GM19452 (cell line): Measurements from ENCODE around the gene SAFB2.

ENCODE experiments used
- ATAC-seq: cut with Tn5 transposase; IDR thresholded peaks from one replicate; pipeline ENCODE4 v1.9.1; 2021; ENCODE audit not compliant: unreplicated experiment

SAFB2 gene

GRCh38 chr19:5585461-5586299 lies 36.9 kb downstream of the SAFB2 start:
- no peak for ATAC-seq

- no peak for ATAC-seq
These were observed 42.4 kb downstream of the SAFB2 start for GRCh38 chr19:5580161-5580571.

GRCh38 chr19:5579697-5580096 lies 42.9 kb downstream of the SAFB2 start:
- ATAC-seq = no peak

GRCh38 chr19:5579286-5579685 lies 43.3 kb downstream of the SAFB2 start:
- no peak for ATAC-seq

DNA sequence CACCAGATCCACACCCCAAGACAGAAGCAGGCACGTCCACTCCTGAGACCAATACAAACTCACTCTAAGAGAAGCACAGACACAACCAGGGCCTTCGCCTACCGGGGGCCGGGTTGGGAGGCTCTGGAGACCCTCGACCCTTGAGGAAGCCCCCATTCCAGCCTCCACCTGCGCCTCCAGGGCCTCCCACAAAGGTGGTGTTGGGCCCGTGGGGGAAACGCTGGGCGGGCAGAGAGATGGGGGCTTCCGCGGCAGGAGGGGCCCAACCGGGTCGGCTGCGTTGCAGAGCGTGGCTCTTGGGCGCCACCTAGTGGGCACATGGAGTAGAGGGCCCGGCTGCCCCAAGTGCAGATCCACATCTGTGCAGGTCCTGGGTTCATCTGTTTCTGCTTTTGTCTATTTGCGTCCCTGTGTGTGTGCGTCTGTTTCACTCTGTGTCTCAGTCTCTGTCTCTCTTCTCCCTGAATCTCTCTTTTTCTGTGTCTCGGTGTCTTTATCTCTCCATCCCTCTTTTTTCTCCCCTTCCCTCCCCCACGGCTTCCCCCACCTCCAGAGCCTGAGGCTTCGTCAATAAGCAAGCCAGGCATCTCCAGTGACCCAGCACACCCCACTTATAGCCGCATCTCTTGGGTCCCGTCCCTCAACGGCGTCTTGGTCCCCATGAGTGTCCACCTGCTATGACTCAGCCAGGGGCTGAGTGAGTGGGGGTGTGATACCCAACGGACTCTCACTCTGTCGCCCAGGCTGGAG lies 44.3 kb downstream of the SAFB2 start:
- no peak for ATAC-seq

DNA sequence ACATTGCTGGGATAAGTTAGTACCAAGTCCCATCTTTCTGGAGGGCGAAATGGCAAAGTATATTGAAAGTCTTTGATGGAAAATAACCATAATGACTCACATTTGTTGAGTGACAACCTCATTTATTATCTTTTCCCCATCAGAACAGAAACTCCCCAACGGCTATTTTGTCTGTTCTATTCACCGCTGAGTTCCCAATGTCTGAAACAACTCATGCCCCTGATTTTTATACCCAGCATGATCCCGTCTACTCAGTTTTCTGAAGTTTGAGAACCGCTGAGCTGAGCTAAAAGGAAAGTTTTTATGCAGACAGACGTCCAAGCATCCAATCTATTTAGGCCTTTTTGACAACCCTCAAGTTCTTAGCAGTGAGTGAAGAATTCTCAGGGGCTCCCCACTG lies 47.0 kb downstream of the SAFB2 start:
- ATAC-seq = no peak

GRCh38 chr19:5572556-5573286 lies 49.9 kb downstream of the SAFB2 start:
- ATAC-seq = no peak

- ATAC-seq = no peak
These were observed 50.8 kb downstream of the SAFB2 start for GRCh38 chr19:5571777-5572176.

DNA sequence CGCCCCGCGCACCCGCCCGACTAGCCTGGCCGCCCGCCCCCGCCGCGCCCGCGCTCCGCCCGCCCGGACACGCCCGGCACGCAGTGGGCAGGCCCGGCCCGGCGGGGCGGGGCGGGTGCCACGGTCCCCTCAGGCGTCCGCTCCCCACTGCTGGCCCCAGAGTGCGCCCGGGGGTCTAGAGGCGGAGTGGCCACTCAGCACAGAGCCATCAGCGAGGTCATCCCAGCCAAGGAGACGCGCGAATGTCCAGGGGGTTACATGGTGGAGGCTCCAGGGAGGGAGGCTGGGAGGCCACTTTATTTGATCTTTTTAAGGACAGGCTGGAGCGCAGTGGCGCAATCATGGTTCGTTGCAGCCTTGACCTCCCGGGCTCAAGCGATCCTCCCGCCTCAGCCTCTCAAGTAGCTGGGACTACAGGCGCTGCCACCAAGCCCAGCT lies 54.6 kb downstream of the SAFB2 start:
- no peak for ATAC-seq

GRCh38 chr19:5567360-5567969 lies 55.1 kb downstream of the SAFB2 start, which contains the start of gene TINCR:
Gene TINCR (minus strand): TSS chr19:5567953.
- no peak for ATAC-seq

DNA sequence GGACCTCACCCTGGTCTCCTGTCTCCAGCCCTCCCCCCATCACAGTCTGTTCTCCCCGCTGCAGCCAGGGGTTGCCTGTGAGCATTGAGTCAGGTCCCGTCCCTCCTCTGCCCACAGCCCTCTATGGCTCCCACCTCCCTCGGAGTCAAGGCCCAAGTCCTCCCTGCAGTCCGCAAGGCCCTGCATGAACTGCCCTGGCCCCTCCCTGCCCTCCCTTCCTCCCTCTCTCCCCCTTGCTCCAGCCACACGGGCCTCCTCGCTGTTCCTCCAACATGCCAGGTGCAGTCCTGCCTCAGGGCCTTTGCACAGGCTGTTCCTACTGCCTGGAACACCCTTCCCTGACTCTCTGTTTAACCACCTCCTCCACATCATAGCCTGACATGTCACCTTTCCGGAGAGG lies 57.6 kb downstream of the SAFB2 start:
- no peak for ATAC-seq

DNA sequence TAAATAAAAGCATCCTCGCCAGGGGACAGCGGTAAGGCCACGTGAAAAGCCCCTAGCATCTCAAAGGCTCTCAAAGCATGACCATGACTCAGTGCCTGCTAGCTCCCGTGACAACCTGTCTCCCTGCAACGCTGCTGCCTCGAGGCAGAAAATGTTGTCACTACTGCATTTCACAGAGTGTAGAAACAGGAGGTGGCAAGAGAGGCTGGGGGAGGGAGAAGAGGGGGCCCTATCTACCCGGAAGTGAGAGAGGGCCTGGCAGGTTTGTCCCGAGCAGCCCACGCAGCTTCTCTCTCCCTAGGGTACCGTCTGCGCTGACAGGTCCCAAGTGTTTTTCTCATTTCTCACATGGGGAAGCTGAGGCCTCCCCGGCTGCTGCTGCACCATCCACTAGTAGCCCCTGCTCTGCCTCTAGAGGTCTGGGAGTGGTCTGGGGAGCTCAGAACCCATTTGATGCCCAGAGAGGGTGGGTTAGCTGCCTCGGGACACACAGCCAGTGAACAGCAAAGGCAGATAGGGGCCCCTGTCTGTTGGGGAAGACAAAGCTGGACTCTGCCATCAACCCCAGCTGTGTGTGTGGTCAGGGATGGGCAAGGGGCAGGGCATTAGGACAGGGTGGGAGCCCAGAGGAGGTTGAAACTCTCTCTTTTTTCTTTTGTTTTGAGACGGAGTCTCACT lies 58.5 kb downstream of the SAFB2 start:
- ATAC-seq = no peak

DNA sequence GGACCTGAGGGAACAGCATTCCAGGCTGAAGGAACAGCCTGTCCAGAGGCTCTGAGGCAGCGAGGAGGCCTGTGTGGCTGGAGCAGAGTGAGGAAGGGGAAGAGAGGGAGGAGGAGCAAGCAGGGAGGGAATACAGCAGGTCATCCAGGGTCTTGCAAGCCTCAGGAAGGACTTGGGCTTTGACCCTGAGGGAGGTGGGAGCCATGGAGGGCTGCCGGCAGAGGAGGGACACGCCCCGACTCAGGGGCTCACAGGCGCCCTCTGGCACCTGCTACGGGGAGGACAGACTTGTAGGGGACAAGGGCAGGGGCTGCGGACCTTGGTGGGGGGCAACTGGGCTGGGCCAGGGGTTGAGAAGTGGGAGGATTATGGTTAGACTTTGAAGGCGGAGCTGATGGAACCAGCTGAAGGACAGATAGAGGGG lies 59.6 kb downstream of the SAFB2 start:
- no peak for ATAC-seq

- no peak for ATAC-seq
These were observed 60.3 kb downstream of the SAFB2 start for GRCh38 chr19:5562280-5562679.

DNA sequence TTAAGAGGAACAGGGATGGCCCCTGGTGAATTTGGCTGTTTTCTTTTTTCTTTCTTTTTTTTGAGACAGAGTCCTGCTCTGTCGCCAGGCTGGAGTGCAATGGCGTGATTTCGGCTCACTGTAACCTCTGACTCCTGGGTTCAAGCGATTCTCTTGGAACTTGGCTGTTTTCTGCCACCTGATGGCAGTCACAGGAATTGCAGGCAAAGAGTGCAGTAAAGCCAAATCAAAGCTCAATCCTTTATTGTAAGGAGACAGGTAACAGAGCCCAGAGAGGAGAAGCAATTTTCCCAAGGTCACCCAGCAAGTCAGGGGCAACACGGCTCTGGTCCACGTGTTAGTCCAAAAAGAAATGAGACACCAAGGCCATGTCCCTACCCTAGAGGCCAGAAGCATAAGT lies 61.0 kb downstream of the SAFB2 start:
- no peak for ATAC-seq

DNA sequence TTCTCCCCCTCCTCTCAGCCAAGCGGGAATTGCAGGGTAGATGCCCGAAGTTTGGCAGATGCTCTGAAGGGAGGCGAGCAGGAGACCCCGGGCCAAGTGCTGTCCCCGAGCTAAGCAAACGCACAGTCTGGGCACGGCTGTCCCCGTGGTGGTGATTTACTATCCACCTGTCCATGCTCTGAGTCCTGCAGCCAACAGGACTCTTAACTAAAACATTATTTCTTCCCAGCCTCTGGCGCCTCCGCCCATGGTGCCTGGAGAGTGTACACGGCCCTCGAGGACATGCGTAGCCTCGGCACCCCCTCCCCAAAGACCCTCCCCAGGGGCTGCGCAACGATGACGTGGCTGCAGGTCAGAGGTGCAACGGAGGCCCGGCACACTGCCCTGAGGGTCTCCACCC lies 62.4 kb downstream of the SAFB2 start:
- no peak for ATAC-seq

DNA sequence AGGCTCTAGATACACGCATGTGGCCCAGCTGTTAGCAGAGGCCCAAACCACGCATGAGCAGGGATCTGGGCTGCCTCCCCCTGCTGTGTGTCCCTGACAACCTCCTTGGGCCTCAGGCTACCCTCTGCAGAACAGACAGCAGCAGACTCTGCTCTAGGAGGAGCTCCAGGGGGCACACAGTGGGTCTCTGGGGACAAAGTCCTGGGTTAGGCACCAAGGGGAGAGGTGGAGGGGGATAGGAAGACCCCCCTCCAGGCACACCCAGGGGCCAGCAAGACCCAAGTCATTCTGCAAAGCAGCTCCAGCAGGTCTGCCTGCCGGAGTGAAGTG lies 62.8 kb downstream of the SAFB2 start:
- ATAC-seq = no peak

DNA sequence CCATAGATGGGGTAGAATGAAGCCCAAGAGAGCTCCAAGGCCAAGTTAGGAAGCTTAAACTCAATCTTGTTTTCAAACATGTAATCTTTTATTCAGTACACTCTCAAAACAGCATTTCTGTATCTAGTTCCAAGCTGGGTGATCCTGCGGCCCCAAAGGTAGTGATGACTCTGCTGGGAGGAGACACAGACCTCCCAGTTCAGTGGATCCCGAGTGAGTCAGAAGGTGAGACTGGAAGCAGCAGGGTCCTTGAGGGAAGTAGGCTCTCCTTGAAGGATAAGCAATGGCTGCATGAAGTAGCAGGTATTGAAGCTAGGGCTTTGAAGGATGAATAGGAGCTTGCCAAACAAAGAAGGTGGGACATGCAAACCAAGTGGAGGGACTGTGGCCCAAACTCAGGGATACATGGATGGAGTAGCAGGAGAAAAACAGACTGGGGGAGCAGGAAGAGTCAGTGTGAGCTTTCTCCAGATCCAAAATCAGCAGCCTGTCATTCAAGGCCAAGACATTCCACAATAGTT lies 64.4 kb downstream of the SAFB2 start:
- ATAC-seq = no peak

GRCh38 chr19:5557691-5558090 lies 64.9 kb downstream of the SAFB2 start:
- no peak for ATAC-seq

- ATAC-seq = no peak
These were observed 67.7 kb downstream of the SAFB2 start for GRCh38 chr19:5554828-5555227.
